Right renal cortex interstitium (tissue), 3 donors: ENCODE results near the gene SAT1. TPM values are rescaled to one million over a fixed set of nuclear protein-coding genes. Genes with fewer than 3 reads are reported as not detected.
"Not testable (repeated sequence)": the region's sequence is repeated elsewhere in the genome, so short reads cannot be mapped to it uniquely, and the experiment has no call there.

ENCODE experiments used
- DNase-seq, 3 donors: peaks; one replicate each; pipeline ENCODE4 v3.0.0-alpha.2; 2013; ENCODE audit warnings: low read depth in 3 of 3, low spot score in 2 of 3
- polyA plus RNA-seq, 3 donors: library from polyadenylated mRNA; unstranded; fragments of 120-200 nt; gene quantifications; one replicate each; pipeline ENCODE4 v1.2.1, GENCODE V29; 2013; ENCODE audit not compliant: insufficient read length in 3 of 3

The SAT1 gene
- polyA plus RNA-seq: 100 to 1,000 TPM; 307 to 317 (median 315) TPM

- peak in 2 of 3 donors; percentile 77 to 85 for DNase-seq
Measured at GRCh38 chrX:23782863-23783588, at the start of gene SAT1. TSS of gene SAT1 (plus strand) at chrX:23783173. CDS start at chrX:23783352, 179 bp downstream.

DNA sequence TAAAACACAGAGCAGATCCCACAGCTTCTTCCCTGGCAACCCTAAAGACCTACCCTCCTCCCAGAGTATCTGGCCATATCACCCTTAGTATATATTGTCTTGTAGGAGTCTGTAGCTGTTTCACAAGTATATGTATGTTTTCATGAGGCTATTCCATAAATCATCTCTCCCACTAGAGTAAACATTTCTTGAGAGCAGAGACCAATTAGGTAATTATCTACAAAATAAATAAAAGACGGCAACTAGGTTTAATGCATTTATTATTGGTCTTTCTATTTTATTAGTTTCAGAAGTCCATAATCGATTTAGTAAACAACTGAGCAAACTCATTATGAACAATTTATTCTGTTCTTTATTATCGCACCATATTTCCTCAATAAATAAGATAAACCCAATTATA is 46.9 kb upstream of the SAT1 start:
- no peak for DNase-seq

DNA sequence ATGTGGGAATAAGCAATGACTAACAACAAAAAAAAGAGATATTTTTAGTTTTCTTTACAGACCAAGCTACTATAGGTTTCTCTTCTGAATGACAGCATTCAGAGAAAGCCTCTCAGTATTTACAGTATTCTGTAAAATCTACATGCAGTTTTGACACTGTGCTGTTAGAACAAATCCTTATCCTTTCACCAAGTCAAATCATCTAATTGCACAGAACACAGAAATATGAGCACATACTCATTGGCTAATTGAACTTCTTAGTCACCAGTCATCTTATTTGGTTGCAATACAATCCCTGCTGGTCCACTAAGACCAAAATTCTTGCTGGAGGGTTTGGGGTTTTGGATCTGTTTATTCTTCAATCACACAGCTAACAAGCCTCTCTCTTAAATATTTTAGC is 45.6 kb upstream of the SAT1 start:
- no peak for DNase-seq

GRCh38 chrX:23742174-23742696 is 40.7 kb upstream of the SAT1 start:
- peak in 1 of 3 donors; percentile 25 for DNase-seq

DNA sequence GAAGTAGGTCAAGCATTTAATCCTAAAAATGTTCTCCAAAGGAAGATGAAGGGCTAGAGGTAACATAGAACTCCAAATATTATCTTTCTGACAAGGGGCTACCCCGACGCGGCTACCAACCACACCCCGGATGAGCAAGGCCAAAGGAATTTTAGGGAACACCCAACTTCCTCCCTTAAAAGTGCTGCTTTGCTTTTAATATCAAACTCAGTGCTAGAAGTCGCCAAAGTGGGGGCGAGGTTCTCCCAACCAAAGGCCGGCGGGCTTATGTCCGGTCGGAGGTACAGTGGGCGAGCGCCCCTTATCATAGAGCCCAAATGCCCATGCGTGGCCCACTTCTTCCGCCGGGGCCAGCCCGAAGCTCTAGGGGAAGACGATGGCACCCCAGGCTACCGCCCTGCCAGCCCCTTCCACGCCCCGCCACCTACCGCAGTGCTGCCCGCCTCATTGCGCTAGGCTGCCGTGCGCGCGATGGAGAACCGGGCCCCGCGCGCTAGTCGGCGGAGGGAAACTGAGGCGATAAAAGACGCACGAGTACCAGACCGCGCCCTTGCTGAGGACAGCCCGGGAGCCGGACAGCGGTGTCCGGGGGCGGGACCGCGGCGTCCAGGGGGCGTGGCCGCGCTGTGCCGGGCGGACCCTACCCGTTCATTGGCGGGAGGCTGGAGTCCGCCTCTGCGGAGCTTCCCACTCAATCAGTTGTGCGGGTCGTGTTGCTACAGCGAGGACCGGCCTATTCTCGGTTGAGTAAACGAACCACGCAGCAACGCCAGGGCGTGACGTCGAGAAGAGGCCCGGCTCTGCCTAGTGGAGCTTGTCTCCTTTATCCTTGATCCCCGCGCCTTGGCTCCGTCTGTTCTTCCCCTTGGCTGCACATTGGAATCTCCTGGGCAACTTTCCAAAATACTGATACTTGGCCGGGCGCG is 40.0 kb upstream of the SAT1 start, which contains the start of gene ACOT9:
TSS of gene ACOT9 (minus strand) at position 580 of the 926 bp plus-strand sequence. CDS start at position 448, 132 bp downstream.
- DNase-seq: peak; percentile 50 to 81 (median 65)

GRCh38 chrX:23743623-23743971 is 39.4 kb upstream of the SAT1 start:
- DNase-seq: not testable (repeated sequence)

- no peak for DNase-seq
Measured at GRCh38 chrX:23745786-23746185, 37.2 kb upstream of the SAT1 start.

- DNase-seq: no peak
Measured at GRCh38 chrX:23749129-23749528, 33.8 kb upstream of the SAT1 start.

DNA sequence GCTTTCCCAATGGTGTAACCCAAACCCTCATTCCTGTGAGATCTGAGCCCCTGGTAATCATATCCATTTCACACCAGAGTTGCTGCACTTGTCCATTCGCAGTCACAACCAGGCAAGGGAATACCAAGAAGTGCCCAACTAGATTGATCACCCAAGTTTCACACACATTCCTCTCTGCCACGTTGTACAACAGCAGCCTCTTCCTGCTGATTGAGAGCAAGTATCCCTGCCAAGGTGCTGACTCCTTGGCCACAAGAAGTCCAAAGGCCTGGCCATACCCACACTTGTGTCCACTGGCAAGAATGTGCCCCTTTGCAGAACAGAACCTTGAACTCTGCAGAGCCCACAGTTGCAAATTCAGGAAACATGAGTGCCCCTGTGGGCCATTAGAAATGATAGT is 33.4 kb upstream of the SAT1 start:
- DNase-seq: no peak

DNA sequence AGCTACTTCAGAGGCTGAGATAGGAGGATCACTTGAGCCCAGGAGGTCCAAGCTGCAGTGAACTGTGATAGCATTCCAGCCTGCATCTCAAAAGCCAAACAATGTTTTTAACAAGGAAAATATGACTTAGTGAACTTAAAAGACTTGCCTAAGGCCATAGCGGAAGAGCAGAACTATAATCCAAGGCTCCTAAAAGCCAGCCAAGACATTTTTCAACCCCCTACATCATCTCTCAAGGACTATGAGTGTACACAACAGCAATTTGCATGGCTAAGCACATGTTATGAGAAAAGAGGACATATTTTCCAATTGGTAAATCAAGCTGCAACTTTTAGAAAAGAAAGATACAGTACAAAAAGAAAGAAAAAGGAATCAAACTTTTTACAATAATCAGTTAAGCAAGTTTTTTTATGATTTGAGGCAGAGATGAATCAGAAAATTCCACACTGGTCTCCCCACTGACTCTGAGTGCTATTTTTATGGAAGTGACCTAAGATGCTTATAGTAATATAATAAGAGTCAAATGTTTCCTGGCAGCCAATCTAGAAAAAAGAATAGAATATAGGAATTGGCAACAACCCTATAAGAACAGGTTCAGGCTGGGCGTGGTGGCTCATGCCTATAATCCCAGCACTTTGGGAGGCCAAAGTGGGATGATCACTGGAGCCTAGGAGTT is 30.1 kb upstream of the SAT1 start:
- DNase-seq: no peak

DNA sequence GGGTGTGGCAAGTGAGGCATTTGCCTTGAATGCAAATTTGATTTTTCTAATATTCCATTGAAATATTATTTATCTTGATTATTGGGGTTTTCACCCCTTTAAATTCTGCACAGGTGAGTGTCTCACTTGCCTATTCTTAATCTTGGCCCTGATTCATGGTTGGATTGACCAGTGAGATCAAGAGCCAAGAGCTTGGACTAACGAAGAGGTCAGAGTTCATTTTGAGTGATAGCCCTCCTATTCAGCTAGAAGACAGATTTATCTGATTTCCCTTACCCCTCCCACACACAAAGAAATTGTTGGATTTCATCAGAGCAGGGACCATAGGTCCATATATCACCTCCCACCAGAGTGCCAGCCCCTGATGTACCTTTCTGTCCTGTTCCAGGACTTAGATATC is 28.3 kb upstream of the SAT1 start:
- no peak for DNase-seq

- no peak for DNase-seq
Measured at GRCh38 chrX:23756165-23756564, 26.8 kb upstream of the SAT1 start.

- no peak for DNase-seq
Measured at GRCh38 chrX:23759821-23760220, 23.2 kb upstream of the SAT1 start.

- no peak for DNase-seq
Measured at GRCh38 chrX:23764188-23764984, 18.6 kb upstream of the SAT1 start.

GRCh38 chrX:23765449-23765848 is 17.5 kb upstream of the SAT1 start:
- DNase-seq: no peak

GRCh38 chrX:23765868-23766267 is 17.1 kb upstream of the SAT1 start:
- DNase-seq: no peak

- no peak for DNase-seq
Measured at GRCh38 chrX:23766650-23767551, 16.1 kb upstream of the SAT1 start.

DNA sequence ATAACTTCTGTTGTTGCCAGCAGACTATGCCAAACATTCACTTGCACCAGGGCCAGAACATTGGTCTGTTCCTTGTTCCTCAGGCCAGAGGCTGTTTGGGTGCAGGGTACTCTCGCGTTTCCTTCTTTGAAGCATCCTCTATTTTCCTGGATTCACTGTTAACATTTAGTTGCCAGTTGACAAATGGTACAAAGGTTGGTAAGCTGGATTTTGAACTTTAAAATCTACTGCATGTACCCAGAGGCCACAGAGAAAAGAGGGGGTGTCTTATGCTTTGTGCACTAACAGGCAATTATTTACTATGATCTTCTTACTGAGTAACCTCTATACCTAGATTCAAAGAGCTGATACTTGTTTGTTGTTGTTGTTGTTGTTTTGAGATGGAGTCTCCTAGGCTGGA is 12.8 kb upstream of the SAT1 start:
- DNase-seq: no peak

DNA sequence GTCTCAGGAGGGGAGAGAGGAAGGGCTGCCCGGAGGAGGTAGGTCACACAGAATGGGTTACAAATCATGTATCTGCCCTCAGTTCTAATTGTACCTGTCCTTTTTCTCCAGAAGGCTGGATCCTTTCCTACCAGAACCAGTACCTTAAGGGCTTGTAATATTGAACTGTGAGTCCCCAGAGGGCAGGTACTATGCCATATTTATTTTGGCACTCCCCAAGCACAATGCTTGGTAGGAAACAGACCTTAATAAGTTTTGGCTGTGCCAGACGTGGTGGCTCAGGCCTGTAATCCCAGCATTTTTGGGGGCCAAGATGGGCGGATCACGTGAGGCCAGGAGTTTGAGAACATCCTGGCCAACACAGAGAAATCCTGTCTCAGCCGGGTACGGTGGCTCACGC is 11.9 kb upstream of the SAT1 start:
- DNase-seq: not testable (repeated sequence)
